AG04450 (cell line): ENCODE results near the gene HKDC1. TPM values are rescaled to one million over a fixed set of nuclear protein-coding genes. Genes with fewer than 3 reads are reported as not detected.

Experiments used
- CTCF ChIA-PET: fragments of 300-600, 350-600 bp; formaldehyde crosslinking; extraction: SDS; loops from one replicate; lab custom pipeline; 2022; ENCODE audit warnings: antibody characterized with exemption, inconsistent platforms; lab: Charles Lee
- POLR2A ChIA-PET: fragments of 350-600 bp; formaldehyde crosslinking; extraction: SDS; loops from one replicate; lab custom pipeline; 2021; ENCODE audit warnings: antibody characterized with exemption, inconsistent platforms; lab: Yijun Ruan, JAX
- DNase-seq: peaks from one replicate; pipeline ENCODE4 v3.0.0-alpha.2; 2011; ENCODE audit warnings: low read depth, low spot score
- H3K27ac ChIP-seq: one replicate; pipeline ENCODE4 v1.5.1; 2012; ENCODE audit warnings: low read depth, low read length, control low read depth
- H3K27me3 ChIP-seq: one replicate; pipeline ENCODE4 v1.6.0; 2012; ENCODE audit warnings: low read length; ENCODE audit not compliant: control insufficient read depth, insufficient read depth
- H3K4me3 ChIP-seq: 2 replicates; pipeline ENCODE4 v1.5.1; 2011; ENCODE audit warnings: mild to moderate bottlenecking, low read depth, low read length, control low read depth
- H3K9me3 ChIP-seq: 2 replicates; pipeline ENCODE4 v1.5.1; 2012; ENCODE audit warnings: low read length; ENCODE audit not compliant: control insufficient read depth, insufficient read depth
- CTCF ChIP-seq: IDR thresholded peaks from 2 replicates; pipeline ENCODE4 v1.5.1; 2011; ENCODE audit warnings: low read depth, low read length, control low read depth, inconsistent platforms
- polyA plus RNA-seq: library from polyadenylated mRNA; depleted of rRNA; stranded (reverse); fragments of >200 nt; gene quantifications from 2 replicates; pipeline ENCODE4 v1.2.3, GENCODE V29; 2011

Gene HKDC1
- polyA plus RNA-seq, 1 experiment = 0.47 TPM

GRCh38 chr10:69242852-69243212, 22.7 kb downstream of the HKDC1 start:
- POLR2A ChIA-PET = no interaction called here
- Histone ChIP-seq H3K27me3 (peaks cover 12% of the 10 kb centered on the region), H3K9me3 (no peaks in the 10 kb centered on the region), H3K27ac (no peak overlapping the region), H3K4me3 (no peak overlapping the region)
- CTCF ChIA-PET = interaction anchor here (0.6 to 1.6 kb wide), 3 partner anchors 12 to 150 kb away, joined by 3 to 7 read pairs (median 4); no protein-coding TSS in a partner anchor
- DNase-seq = no peak
- TF ChIP-seq CTCF = no peak

GRCh38 chr10:69243817-69244216, 23.7 kb downstream of the HKDC1 start:
- CTCF ChIA-PET = no interaction called here

GRCh38 chr10:69246036-69246435, 25.9 kb downstream of the HKDC1 start:
- peaks cover 14% of the 10 kb centered on the region for H3K27me3 ChIP-seq
- TF ChIP-seq CTCF = no peak
- ChIA-PET POLR2A (no interaction called here), CTCF (interaction anchor here (0.5 to 1.6 kb wide), 2 partner anchors 60 to 162 kb away, joined by 3 to 6 read pairs; no protein-coding TSS in a partner anchor)
- H3K27ac ChIP-seq = no peak overlapping the region
- H3K9me3 ChIP-seq = no peaks in the 10 kb centered on the region; the same call in 1 of the 2 replicates
- no peak overlapping the region for H3K4me3 ChIP-seq
- no peak for DNase-seq

More at GRCh38 chr10:69243817-69244216, 23.7 kb downstream of the HKDC1 start:
- Histone ChIP-seq H3K4me3 (no peak overlapping the region), H3K9me3 (no peaks in the 10 kb centered on the region), H3K27ac (no peak overlapping the region), H3K27me3 (peaks cover 14% of the 10 kb centered on the region)
- no peak for TF ChIP-seq CTCF
- no peak for DNase-seq
- POLR2A ChIA-PET = no interaction called here

- no peaks in the 10 kb centered on the region; the same call in 1 of the 2 replicates for H3K9me3 ChIP-seq
- peaks cover 14% of the 10 kb centered on the region for H3K27me3 ChIP-seq
- DNase-seq = no peak
- ChIA-PET POLR2A (no interaction called here), CTCF (interaction anchor here (0.9 to 1.6 kb wide), 2 partner anchors 8 to 162 kb away, joined by 4 to 6 read pairs; no protein-coding TSS in a partner anchor)
- TF ChIP-seq CTCF = no peak
- H3K27ac ChIP-seq = no peak overlapping the region
- no peak overlapping the region for H3K4me3 ChIP-seq
Observed at GRCh38 chr10:69246581-69247312, 26.6 kb downstream of the HKDC1 start.

- Histone ChIP-seq H3K9me3 (no peaks in the 10 kb centered on the region; the same call in 1 of the 2 replicates), H3K27me3 (peaks cover 11% of the 10 kb centered on the region), H3K27ac (no peak overlapping the region), H3K4me3 (no peak overlapping the region)
- ChIA-PET POLR2A (no interaction called here), CTCF (interaction anchor here (0.9 kb wide), 1 partner anchor 9 kb away, joined by 4 read pairs; no protein-coding TSS in a partner anchor)
- TF ChIP-seq CTCF = no peak
- DNase-seq = no peak
Observed at GRCh38 chr10:69247313-69247710, 27.2 kb downstream of the HKDC1 start.
